SK-MEL-5 (cell line): ENCODE data around the gene GRIK1. TPM values are rescaled to one million over a fixed set of nuclear protein-coding genes. Genes with fewer than 3 reads are reported as not detected.

Experiments used
- DNase-seq: peaks from one replicate; pipeline ENCODE4 v3.0.0-alpha.2; 2016; ENCODE audit warnings: low read depth, low spot score
- in situ Hi-C: cut with HindIII; loops from 2 replicates; pipeline ENCODE4 v1.10.0; 2016; ENCODE audit warnings: low sequenced_read_pairs, high pct_unique_total_duplicates, low pct_unique_long_range_greater_than_20kb
- total RNA-seq: library from RNA; depleted of rRNA; stranded (reverse); fragments of >200 nt; shearing (Covaris generic); gene quantifications from 2 replicates; pipeline ENCODE4 v1.2.3, GENCODE V29; 2014

The GRIK1 gene
- total RNA-seq, 1 experiment from 2014 or later: 0.11 TPM

DNA sequence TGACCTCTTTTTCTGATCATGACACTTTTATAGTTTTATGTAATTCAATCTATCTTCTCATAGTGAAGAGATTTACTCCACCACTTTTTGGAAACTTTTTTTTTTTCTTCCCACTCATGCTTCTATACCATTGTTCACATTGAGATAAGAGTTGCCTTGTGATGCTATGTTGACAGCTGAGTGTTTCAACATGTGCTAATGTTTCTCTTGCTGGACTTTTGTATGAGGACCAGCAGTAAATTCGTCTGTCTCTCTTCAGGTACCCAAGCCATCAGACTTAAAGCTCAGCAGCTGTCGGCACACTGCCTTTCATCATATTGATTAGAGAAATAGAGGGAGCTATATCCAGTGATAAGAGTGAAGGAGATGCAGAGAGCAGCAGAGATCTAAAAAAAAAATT is 227.0 kb downstream of the GRIK1 start:
- in situ Hi-C loops: no loop called here
- DNase-seq: no peak

DNA sequence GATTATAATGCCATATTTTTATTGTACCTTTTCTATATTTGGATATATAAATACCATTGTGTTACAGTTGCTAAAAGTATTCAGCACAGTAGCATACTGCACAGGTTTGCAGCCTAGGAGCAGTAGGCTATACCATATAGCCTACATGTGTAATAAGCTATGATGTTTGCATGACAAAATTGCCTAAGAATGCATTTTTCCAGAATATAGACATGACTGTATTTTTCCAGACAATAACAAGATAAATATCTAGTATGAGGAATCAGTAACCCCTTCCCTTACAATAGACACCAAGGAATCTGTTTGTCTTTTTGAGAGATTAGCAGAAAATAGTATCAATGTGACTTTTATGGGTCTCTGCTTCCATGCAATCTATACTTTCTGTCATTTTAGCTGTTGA is 228.6 kb downstream of the GRIK1 start:
- in situ Hi-C loops: no loop called here
- no peak for DNase-seq

DNA sequence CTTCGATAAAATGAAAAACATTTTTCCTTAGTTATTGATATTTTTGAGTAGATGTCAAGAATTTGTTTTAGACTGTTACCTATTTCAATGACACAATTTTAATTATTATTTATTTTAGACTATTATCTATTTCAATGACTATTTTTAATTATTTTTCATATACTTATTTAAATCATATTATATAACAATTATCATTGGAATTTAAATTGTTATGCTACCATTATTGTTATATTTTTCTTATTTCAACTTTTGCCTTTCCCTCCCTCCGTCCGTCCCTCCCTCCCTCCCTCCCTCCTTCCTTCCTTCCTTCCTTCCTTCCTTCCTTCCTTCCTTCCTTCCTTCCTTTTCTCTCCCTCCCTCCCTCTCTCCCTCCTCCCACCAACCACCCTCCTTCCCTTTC is 229.3 kb downstream of the GRIK1 start:
- DNase-seq: no peak
- in situ Hi-C loops: no loop called here

DNA sequence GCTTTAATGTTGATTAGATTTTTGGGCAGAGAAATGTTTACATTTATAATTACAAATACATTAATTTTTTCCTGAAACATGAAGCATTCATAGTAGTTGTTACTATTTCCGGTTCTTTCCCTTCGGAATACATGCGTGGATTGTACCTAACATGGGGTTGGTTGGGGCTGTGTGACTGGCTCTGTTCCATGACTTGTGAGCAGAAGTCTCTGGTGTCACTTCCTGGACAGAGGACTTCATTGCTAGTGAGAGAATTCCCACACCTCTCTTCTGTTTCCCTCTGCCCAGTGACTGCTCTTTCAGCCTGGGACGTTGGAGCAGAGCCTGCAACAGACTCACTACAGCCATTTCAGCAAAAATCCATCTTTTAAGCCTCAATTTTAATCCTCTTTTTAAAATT is 231.4 kb downstream of the GRIK1 start:
- in situ Hi-C loops: no loop called here
- DNase-seq: no peak

DNA sequence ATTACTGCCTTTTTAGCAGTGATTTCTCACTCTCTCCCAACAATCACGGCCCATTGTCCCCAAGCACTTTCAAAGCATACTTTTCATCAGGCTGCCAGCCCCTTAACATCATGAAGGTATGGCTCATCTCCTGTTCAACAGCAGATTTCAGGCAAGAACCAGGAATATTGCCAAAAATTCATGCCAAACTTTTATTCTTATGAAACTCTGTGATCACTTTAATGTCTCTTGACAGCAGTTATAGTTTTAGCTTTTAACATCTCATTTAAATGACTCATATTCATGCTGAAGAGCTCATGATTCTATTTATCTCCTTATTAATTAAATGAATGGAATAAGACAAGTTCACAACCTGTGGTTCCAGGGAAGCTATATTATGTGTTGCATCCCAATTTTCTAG is 235.1 kb downstream of the GRIK1 start:
- in situ Hi-C loops: no loop called here
- DNase-seq: no peak

DNA sequence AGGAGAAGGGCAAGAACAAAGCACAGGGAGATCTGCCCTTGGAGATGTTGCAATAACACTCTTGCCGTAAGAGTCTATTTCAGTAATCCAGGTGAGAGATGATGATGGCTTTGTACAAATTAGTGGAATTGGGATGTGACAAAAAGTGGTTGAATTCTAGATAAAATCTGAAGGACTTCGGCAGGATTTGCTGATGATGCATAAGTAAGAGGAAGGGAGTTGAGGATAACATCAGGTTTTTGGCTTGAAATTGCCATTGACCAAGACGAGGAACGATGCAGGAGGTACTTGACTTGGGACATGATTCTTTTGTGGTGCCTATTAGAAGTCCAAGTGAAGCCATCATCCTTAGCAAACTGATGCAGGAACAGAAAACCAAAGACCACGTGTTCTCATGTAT is 238.1 kb downstream of the GRIK1 start:
- no peak for DNase-seq
- in situ Hi-C loops: no loop called here

DNA sequence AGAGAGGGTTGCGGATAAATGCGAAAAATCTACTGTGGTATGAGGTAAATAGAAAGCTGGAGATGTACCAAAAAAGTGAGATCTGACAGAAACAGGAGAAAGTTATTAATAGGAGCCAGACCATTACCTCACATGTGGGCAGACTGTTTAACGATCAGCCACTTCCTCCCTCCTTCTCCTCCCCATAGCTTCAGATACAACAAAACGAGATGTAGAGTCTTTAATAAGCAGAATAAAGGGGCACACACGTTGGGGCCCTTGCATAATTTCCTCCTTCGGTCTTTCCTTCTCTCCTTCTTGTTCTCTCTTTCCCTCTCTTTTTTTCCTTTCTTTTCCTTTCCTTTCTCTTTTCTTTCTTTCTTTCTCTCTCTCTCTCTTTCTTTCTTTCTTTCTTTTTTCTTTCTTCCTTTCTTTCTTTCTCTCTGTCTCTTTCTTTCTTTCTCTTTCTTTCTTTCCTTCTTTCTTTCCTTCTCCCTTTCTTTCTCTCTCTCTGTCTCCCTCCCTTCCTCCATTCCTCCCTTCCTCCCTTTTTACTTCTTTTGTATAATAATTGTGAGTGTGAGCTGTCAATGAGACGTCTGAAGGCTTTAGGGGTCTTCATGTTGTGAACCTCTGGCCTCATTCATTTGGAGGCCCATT is 242.1 kb downstream of the GRIK1 start:
- DNase-seq: no peak
- in situ Hi-C loops: no loop called here

DNA sequence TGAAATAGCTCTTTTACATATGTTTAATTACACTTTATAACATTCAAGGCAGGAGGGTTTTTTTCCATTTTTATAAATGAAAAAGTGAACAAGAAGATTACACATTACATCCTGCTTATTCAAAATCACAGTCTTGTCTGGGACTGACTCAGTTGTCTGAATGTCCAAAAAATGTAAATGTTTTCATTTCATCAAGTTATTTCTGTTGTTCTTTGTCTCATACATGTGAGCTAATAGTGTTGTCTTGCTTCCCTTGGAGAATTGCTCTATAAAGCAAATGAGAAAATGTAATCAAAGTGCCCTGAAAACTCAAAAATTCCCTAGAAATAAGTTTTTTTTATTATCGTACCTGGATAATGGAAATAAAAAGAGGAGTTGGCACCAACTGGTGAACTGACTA is 242.9 kb downstream of the GRIK1 start:
- DNase-seq: no peak
- in situ Hi-C loops: no loop called here

DNA sequence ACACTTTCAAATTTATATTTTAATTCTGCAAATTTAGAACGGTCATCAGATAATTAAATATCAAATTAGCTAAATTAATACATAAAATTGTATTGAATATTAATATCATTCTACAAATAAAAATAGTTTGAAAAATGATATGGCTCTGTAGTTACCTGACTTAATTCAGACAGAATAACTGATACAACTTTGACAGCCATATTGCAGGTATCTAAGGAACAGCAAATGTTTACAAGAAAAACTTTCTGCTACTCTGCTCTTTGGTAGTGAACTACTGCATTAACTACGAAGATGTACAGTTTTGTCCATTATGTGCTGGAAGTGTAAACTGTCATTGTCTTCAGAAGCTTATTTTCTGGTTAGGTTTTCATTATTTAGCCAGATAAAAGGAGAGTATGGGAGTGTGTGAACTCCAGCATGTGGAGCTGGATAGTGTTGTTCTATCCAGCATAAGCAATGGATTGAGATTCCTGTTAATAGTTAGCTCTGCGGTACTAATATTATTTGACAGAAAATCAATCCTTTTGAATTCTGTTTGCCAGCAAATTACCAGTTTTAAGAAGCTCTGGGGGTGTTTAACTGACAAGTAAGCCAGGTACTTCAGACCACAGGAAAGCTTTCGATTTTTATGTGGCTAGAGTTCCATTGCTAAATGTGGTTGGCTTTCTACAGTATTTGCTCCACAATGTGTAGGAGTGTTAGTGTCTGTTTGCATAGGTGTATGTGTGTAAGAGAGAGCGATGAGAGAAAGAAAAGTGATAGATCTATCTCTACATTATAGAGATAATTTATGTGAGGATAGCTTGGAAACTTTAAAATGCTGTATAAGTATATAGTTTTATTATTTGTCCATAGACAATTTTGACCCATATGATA is 247.9 kb downstream of the GRIK1 start:
- DNase-seq: no peak
- in situ Hi-C loops: no loop called here

DNA sequence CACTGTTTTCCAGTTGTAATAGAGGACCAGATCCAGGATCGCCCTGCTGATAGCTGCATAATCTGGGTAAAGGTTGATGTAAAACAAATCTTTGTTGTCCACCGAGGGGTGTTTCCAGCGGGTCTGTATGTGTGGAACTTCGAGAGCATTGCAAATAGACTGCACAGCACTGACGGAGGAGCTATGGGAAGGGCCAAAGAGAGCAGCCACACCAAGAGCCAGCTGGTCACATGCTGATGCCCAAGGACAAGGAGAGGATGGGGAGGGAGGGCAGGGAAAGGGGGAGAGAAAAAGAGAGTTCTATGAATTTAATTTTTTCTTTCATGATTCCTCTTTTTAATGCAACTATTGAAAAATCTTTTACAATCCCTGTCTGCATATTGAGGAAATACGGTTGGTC is 250.0 kb downstream of the GRIK1 start:
- in situ Hi-C loops: no loop called here
- DNase-seq: no peak

DNA sequence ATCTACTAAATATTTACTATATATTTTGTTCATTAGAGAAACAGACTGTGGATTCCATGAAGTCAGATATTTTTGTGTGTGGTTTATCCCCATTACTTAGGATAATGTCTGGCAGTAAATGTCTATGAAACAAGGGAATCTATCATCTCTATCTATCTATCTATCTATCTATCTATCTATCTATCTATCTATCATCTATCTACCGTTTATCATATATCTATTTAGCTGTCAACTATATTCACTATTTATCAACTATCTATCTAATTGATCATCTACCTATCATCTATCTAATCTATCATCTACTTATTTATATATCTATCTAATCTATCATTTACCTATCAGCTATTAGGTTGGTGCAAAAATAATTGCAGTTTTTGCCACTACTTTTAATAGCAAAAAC is 255.7 kb downstream of the GRIK1 start:
- no peak for DNase-seq
- in situ Hi-C loops: no loop called here

DNA sequence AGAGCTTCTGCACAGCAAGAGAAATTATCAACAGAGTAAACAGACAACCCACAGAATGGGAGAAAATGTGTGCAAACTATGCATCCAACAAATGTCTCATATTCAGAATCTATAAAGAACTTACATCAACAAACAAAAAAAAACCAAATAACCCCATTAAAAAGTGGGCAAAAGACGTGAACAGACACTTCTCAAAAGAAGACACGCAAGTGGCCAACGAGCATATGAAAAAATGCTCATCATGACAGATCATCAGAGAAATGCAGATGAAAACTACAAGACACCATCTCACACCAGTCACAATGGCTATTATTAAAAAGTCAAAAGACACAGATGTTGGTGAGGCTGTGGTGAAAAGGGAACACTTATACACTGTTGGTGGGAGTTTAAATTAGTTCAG is 257.0 kb downstream of the GRIK1 start:
- in situ Hi-C loops: no loop called here
- DNase-seq: no peak

DNA sequence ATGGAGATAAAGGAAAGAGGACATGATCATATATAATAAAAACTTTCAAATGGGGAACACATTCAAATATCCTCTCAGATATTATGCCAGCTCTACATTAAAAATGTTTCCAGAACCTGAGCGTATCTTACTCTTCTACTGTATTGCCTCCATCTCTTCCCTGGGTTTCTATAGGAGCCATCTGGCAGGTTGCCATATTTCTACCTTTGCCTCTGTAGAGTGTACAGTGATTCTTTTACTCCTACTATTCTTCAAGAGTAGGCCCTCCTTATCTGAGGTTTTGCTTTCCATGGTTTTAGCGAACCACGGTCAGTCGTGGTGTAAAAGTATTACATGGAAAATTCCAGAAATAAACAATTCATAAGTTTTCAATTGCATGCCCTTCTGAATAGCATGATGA is 259.5 kb downstream of the GRIK1 start:
- in situ Hi-C loops: no loop called here

DNA sequence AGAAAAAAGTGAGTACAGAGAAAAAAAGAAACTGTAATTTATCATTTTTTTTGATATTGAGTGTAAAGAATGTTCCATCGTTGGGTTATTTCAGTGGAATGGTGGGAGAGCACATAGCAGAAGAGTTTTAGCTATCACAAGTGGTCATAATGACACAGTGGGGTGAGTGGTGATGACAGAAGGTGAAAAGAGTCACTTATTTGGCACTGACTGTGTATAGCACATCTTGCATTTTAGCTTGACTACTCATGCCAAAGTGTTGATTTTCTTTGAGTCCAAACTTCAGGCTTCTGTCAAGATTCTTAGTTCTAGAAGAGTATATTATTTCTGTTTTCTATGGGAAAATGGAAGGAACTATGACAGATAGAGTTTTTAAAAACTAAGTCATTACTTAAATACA is 261.2 kb downstream of the GRIK1 start:
- in situ Hi-C loops: no loop called here
- DNase-seq: no peak

More for the DNA sequence above, 259.5 kb downstream of the GRIK1 start:
- DNase-seq: no peak

DNA sequence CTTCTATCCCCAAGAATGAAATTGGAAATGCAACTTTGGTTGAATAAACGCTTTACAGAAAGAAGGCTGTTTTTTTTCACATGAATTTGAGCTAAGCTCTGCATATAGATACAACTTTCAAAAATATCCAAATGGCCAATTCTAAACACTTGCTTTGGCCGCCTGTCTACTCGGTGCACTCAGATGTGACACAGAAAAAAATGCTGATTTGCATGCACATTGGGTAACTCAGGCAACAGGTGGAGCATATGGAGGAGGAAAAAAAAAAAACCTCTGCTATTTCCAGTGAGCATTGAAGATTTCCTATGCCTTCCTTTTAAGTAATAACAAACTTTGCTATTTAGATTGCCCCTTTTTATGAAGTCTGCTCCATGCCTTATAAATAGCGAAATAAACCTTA is 262.5 kb downstream of the GRIK1 start:
- in situ Hi-C loops: no loop called here
- DNase-seq: no peak

DNA sequence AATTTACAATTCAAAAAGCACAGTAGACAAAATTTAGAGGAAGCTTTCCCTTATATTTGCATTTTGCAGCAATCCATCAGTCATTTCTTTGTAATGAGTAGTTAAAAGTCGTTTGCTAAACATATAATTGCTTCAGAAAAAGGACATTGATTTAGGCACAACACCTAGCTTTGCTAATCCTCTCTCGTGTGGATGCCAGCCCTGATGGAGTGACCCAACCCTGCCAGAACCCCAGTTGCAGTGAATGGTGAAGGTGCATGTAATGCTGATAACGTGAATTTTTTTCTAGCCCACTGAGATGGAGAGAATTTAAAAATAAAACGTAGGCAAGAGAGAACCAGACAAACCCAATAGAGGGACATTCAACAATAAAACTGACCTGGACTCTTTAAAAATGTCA is 263.4 kb downstream of the GRIK1 start:
- in situ Hi-C loops: no loop called here
- DNase-seq: no peak

DNA sequence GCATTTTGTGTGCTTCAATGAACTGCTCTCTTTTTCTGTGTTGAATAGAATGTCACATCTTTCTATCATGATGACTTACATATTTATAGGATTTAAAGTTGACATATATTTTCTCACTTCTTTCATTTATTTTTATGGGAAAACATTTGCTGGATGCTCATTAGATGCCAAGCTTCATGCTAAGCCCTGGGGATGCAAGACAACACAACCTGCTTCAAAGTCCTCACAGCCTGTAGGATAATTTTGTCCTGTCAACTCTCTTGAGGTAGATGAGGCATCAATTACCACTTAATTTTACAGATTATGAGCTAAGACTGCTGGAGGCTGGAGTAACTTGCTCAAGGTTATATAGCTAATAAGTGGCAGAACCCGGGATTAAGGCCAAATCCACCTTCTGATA is 264.3 kb downstream of the GRIK1 start:
- in situ Hi-C loops: no loop called here
- DNase-seq: no peak

DNA sequence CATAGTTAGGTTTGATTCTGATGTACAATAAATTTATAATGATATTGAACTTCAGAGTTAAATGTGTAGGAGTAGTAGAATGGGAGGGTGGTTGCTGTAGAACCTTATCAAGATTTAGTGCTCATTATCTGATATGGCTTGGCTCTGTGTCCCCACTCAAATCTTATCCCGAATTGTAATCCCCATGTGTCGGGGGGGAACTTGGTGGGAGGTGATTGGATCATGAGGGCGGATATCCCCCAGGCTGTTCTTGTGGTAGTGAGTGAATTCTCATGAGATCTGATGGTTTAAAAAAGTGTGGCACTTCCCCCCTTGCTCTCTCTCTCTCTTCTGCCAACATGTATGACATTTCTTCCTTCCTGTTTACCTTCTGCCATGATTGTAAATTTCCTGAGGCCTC is 265.5 kb downstream of the GRIK1 start:
- in situ Hi-C loops: no loop called here
- DNase-seq: no peak

DNA sequence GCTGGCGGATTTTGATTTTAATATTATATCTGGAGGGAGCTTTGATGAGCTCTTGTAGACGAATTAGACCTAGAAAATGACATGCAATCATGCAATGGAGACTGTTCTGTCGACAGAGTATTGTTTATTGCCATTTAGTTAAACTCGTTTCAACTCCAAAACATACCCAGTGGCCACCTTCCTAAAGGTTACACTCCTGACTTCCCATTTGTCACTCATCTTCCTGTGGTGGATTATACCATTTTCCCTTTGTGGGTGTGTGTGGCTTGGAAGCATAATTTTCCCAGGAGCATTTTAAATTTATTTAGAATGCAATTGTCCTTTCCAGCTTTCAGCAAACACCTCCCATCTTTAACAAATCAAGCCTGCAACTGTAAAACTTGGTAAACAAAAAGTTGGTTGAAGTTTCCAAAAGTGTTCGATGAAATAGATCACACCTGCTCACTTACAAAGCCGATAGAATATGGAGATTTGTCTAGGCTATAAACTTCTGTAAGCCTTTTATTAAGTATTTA is 266.6 kb downstream of the GRIK1 start:
- in situ Hi-C loops: no loop called here

More for the DNA sequence above, 266.6 kb downstream of the GRIK1 start:
- DNase-seq: no peak
